GM23338 (cell line): ENCODE measurements around the gene TRAK1. TPM values are rescaled to one million over a fixed set of nuclear protein-coding genes. Genes with fewer than 3 reads are reported as not detected.

Experiments used
- ATAC-seq: fragments of 200-7000 bp; cut with Tn5 transposase; 3 replicates; pipeline ENCODE4 v1.9.1; 2020
- DNase-seq: peaks from one replicate; pipeline ENCODE4 v3.0.0-alpha.2; 2015; ENCODE audit warnings: low spot score
- H2AFZ ChIP-seq: fragments of 200-600 bp; sonication (generic); 2 replicates; pipeline ENCODE4 v1.8.0; 2016; ENCODE audit warnings: antibody characterized with exemption, mild to moderate bottlenecking, moderate library complexity
- H3F3A ChIP-seq: fragments of 200-600 bp; sonication (generic); replicated peaks from 2 replicates; pipeline ENCODE4 v1.8.0; 2017; ENCODE audit warnings: antibody characterized with exemption, mixed run types, low read depth
- H3K27ac ChIP-seq: fragments of 200-600 bp; sonication (generic); 2 replicates; pipeline ENCODE4 v1.6.1; 2016; ENCODE audit warnings: low read depth
- H3K27me3 ChIP-seq: fragments of 200-600 bp; sonication (generic); 2 replicates; pipeline ENCODE4 v1.8.0; 2016; ENCODE audit warnings: mild to moderate bottlenecking, mixed run types, moderate library complexity; ENCODE audit not compliant: insufficient read depth
- H3K36me3 ChIP-seq: fragments of 200-600 bp; sonication (generic); 2 replicates; pipeline ENCODE4 v1.8.0; 2016; ENCODE audit warnings: mild to moderate bottlenecking; ENCODE audit not compliant: insufficient read depth
- H3K4me1 ChIP-seq: fragments of 200-600 bp; sonication (generic); 2 replicates; pipeline ENCODE4 v1.8.0; 2016; ENCODE audit warnings: mild to moderate bottlenecking, moderate library complexity; ENCODE audit not compliant: insufficient read depth
- H3K4me2 ChIP-seq: fragments of 200-600 bp; sonication (generic); 2 replicates; pipeline ENCODE4 v1.7.1; 2017; ENCODE audit warnings: mixed run types
- H3K4me3 ChIP-seq: fragments of 200-600 bp; sonication (generic); 2 replicates; pipeline ENCODE4 v1.6.1; 2016; ENCODE audit warnings: mixed run types
- H3K79me2 ChIP-seq: fragments of 200-600 bp; sonication (generic); replicated peaks from 2 replicates; pipeline ENCODE4 v1.8.0; 2017; ENCODE audit warnings: mild to moderate bottlenecking; ENCODE audit not compliant: insufficient read depth
- H3K9me2 ChIP-seq: fragments of 200-600 bp; sonication (generic); 2 replicates; pipeline ENCODE4 v1.8.0; 2017; ENCODE audit not compliant: insufficient read depth
- H4K20me1 ChIP-seq: fragments of 200-600 bp; sonication (generic); replicated peaks from 2 replicates; pipeline ENCODE4 v1.8.0; 2017; ENCODE audit warnings: mild to moderate bottlenecking; ENCODE audit not compliant: insufficient read depth
- H3K27ac Mint-ChIP-seq: 2 replicates; pipeline ENCODE4 v1.8.0; 2020; ENCODE audit warnings: inconsistent platforms, mild to moderate bottlenecking, moderate library complexity, mixed read lengths
- H3K27me3 Mint-ChIP-seq: 3 replicates; pipeline ENCODE4 v1.8.0; 2022; ENCODE audit warnings: low read depth, mild to moderate bottlenecking, moderate library complexity, mixed read lengths, inconsistent platforms; ENCODE audit not compliant: insufficient read depth, poor library complexity
- H3K36me3 Mint-ChIP-seq: 3 replicates; pipeline ENCODE4 v1.8.0; 2021; ENCODE audit warnings: low read depth, mild to moderate bottlenecking, inconsistent platforms, moderate library complexity, mixed read lengths
- H3K4me1 Mint-ChIP-seq: 3 replicates; pipeline ENCODE4 v1.8.0; 2020; ENCODE audit warnings: mild to moderate bottlenecking, inconsistent platforms, mixed read lengths
- H3K4me3 Mint-ChIP-seq: 3 replicates; pipeline ENCODE4 v1.8.0; 2021; ENCODE audit warnings: moderate library complexity, mild to moderate bottlenecking, inconsistent platforms, mixed read lengths
- H3K9me3 Mint-ChIP-seq: 3 replicates; pipeline ENCODE4 v1.8.0; 2020; ENCODE audit warnings: moderate library complexity, mild to moderate bottlenecking, inconsistent platforms, mixed read lengths
- ETS1 ChIP-seq: IDR thresholded peaks from 2 replicates; pipeline ENCODE4 v1.6.1; 2016; ENCODE audit warnings: antibody characterized with exemption
- EZH2 ChIP-seq: fragments of 200-600 bp; sonication (generic); IDR thresholded peaks from one replicate; pipeline ENCODE4 v1.8.0; 2017; ENCODE audit warnings: antibody characterized with exemption, mild to moderate bottlenecking, low read depth; ENCODE audit not compliant: unreplicated experiment
- JUNB ChIP-seq: IDR thresholded peaks from one replicate; pipeline ENCODE4 v1.6.1; 2016; ENCODE audit warnings: antibody characterized with exemption; ENCODE audit not compliant: unreplicated experiment
- POLR2AphosphoS5 ChIP-seq: IDR thresholded peaks from 2 replicates; pipeline ENCODE4 v1.6.1; 2016; ENCODE audit warnings: antibody characterized with exemption, low read depth
- STAT1 ChIP-seq: IDR thresholded peaks from one replicate; pipeline ENCODE4 v1.6.1; 2016; ENCODE audit warnings: antibody characterized with exemption; ENCODE audit not compliant: unreplicated experiment
- ZNF114 ChIP-seq: fragments of 250-450 bp; sonication (Bioruptor Pico); IDR thresholded peaks from 2 replicates; pipeline ENCODE4 v1.5.0; 2020; ENCODE audit warnings: mild to moderate bottlenecking, moderate library complexity
- ZNF331 ChIP-seq: fragments of 250-450 bp; sonication (Bioruptor Pico); IDR thresholded peaks from 2 replicates; pipeline ENCODE4 v1.5.0; 2020; ENCODE audit warnings: low read depth, mild to moderate bottlenecking, moderate library complexity
- ZNF462 ChIP-seq: fragments of 250-450 bp; sonication (Bioruptor Pico); IDR thresholded peaks from 2 replicates; pipeline ENCODE4 v1.5.0; 2020; ENCODE audit warnings: mild to moderate bottlenecking, moderate library complexity
- polyA plus RNA-seq: library from polyadenylated mRNA; unstranded; fragments of >200 nt; fragmentation: Nextera tagmentation; extraction: Ambion mirVana; gene quantifications from 2 replicates; pipeline ENCODE4 v1.2.1, GENCODE V29; 2016
- total RNA-seq: library from RNA; depleted of rRNA; stranded (reverse); fragments of >200 nt; shearing (Covaris generic); gene quantifications from 2 replicates; pipeline ENCODE4 v1.2.3, GENCODE V29; 2014
- TF ChIP-seq, protein P1 (sequence below): IDR thresholded peaks from one replicate; pipeline ENCODE4 v1.6.1; 2018; ENCODE audit warnings: antibody characterized with exemption; ENCODE audit not compliant: unreplicated experiment

Gene TRAK1
- total and polyA plus RNA-seq, 2 experiments from 2014 or later: 13.4 to 47.4 TPM

DNA sequence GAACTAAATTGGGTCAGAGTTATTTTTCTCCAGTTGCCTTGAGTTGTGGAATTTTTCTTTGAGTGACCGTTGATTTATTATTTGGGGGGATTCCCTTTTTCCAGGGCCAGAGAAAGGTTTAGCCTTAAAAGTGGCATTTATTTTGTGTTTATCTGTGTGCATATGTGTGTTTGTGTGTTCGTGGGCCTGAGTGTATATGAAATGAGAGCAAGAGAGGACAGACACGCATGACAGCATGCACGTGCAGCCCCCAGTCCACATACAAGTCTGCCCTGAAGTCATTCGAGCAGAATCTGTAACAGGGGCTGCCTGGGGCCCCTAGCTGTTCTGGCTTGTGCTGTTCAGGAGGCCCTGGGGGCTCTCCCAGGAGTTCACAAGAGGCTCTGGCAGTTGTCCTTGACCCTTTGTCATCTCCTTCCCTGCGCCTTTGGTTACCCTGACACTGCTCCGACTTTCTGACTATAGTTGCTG is 18.3 kb upstream of the TRAK1 start:
- Histone ChIP-seq H3K4me1 (peaks cover 17% of the 10 kb centered on the region), H3F3A (no peaks in the 10 kb centered on the region), H3K27me3 (no peaks in the 10 kb centered on the region), H3K27ac (peak overlapping the region; percentile 71; the same call in 1 of the 2 replicates), H3K36me3 (no peaks in the 10 kb centered on the region), H2AFZ (no peak overlapping the region), H3K4me2 (no peak overlapping the region), H3K9me2 (no peaks in the 10 kb centered on the region), H3K4me3 (no peak overlapping the region), H3K79me2 (peaks cover 85% of the 10 kb centered on the region), H4K20me1 (no peaks in the 10 kb centered on the region; the same call in 1 of the 2 replicates)
- H3K27ac Mint-ChIP-seq: peak overlapping the region; percentile 22
- H3K36me3 Mint-ChIP-seq: peaks cover 8% of the 10 kb centered on the region
- peaks cover 9% of the 10 kb centered on the region for H3K27me3 Mint-ChIP-seq
- no peak for ATAC-seq
- H3K4me3 Mint-ChIP-seq: no peak overlapping the region
- no peak for DNase-seq
- TF ChIP-seq JUNB (no peak), ETS1 (no peak), ZNF114 (CRISPR knock-in tag) (no peak), ZNF331 (CRISPR knock-in tag) (no peak), EZH2 (no peak)
- H3K4me1 Mint-ChIP-seq: peaks cover 22% of the 10 kb centered on the region
- peaks cover 12% of the 10 kb centered on the region; the same call in 2 of the 3 replicates for H3K9me3 Mint-ChIP-seq

DNA sequence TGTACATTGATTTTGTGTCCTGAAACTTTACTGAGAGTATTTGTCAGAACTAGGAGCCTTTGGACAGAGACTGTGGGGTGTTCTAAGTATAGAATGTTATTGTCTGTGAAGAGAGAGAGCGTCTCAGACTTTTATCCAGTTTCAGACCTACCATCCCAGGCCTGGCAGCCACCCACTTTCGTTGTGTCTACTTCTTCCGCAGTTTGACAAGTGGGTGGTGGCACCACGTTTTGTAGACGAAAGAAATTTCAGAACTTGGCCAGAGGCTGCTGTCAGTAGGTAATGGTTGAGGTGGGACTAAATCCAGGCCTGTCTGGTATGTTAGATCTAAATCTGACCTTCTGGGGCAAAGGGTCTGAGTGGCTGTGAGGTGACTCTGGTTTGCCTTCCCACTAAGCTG is 13.4 kb upstream of the TRAK1 start:
- Mint-ChIP-seq H3K27me3 (peaks cover 4% of the 10 kb centered on the region), H3K27ac (no peak overlapping the region), H3K4me1 (peaks cover 17% of the 10 kb centered on the region), H3K9me3 (peaks cover 19% of the 10 kb centered on the region), H3K4me3 (no peak overlapping the region), H3K36me3 (peaks cover 18% of the 10 kb centered on the region)
- Histone ChIP-seq H3K4me1 (peaks cover 15% of the 10 kb centered on the region), H3K9me2 (no peaks in the 10 kb centered on the region), H3F3A (no peaks in the 10 kb centered on the region), H3K36me3 (no peaks in the 10 kb centered on the region), H3K27me3 (no peaks in the 10 kb centered on the region), H3K4me2 (no peak overlapping the region), H2AFZ (no peak overlapping the region), H3K4me3 (no peak overlapping the region), H3K27ac (0 out of 2 replicates have a peak overlapping the region, but pooled peaks have one; percentile 64), H3K79me2 (peaks cover 78% of the 10 kb centered on the region), H4K20me1 (no peaks in the 10 kb centered on the region; the same call in 1 of the 2 replicates)
- DNase-seq: no peak
- ATAC-seq: no peak
- TF ChIP-seq ZNF114 (CRISPR knock-in tag): no peak
- no peak for TF ChIP-seq EZH2
- TF ChIP-seq ETS1: no peak
- TF ChIP-seq, protein P1, sequence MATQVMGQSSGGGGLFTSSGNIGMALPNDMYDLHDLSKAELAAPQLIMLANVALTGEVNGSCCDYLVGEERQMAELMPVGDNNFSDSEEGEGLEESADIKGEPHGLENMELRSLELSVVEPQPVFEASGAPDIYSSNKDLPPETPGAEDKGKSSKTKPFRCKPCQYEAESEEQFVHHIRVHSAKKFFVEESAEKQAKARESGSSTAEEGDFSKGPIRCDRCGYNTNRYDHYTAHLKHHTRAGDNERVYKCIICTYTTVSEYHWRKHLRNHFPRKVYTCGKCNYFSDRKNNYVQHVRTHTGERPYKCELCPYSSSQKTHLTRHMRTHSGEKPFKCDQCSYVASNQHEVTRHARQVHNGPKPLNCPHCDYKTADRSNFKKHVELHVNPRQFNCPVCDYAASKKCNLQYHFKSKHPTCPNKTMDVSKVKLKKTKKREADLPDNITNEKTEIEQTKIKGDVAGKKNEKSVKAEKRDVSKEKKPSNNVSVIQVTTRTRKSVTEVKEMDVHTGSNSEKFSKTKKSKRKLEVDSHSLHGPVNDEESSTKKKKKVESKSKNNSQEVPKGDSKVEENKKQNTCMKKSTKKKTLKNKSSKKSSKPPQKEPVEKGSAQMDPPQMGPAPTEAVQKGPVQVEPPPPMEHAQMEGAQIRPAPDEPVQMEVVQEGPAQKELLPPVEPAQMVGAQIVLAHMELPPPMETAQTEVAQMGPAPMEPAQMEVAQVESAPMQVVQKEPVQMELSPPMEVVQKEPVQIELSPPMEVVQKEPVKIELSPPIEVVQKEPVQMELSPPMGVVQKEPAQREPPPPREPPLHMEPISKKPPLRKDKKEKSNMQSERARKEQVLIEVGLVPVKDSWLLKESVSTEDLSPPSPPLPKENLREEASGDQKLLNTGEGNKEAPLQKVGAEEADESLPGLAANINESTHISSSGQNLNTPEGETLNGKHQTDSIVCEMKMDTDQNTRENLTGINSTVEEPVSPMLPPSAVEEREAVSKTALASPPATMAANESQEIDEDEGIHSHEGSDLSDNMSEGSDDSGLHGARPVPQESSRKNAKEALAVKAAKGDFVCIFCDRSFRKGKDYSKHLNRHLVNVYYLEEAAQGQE: no peak
- no peak for TF ChIP-seq POLR2AphosphoS5
- TF ChIP-seq ZNF331 (CRISPR knock-in tag): no peak
- TF ChIP-seq STAT1: no peak
- no peak for TF ChIP-seq ZNF462
